GM23338 (cell line): ENCODE data around the gene EIF4E3. TPM values are rescaled to one million over a fixed set of nuclear protein-coding genes. Genes with fewer than 3 reads are reported as not detected.

Experiments
- ATAC-seq: fragments of 200-7000 bp; cut with Tn5 transposase; 3 replicates; pipeline ENCODE4 v1.9.1; 2020
- DNase-seq: peaks from one replicate; pipeline ENCODE4 v3.0.0-alpha.2; 2015; ENCODE audit warnings: low spot score
- H2AFZ ChIP-seq: fragments of 200-600 bp; sonication (generic); 2 replicates; pipeline ENCODE4 v1.8.0; 2016; ENCODE audit warnings: antibody characterized with exemption, mild to moderate bottlenecking, moderate library complexity
- H3F3A ChIP-seq: fragments of 200-600 bp; sonication (generic); replicated peaks from 2 replicates; pipeline ENCODE4 v1.8.0; 2017; ENCODE audit warnings: antibody characterized with exemption, mixed run types, low read depth
- H3K27ac ChIP-seq: fragments of 200-600 bp; sonication (generic); 2 replicates; pipeline ENCODE4 v1.6.1; 2016; ENCODE audit warnings: low read depth
- H3K27me3 ChIP-seq: fragments of 200-600 bp; sonication (generic); 2 replicates; pipeline ENCODE4 v1.8.0; 2016; ENCODE audit warnings: mild to moderate bottlenecking, mixed run types, moderate library complexity; ENCODE audit not compliant: insufficient read depth
- H3K36me3 ChIP-seq: fragments of 200-600 bp; sonication (generic); 2 replicates; pipeline ENCODE4 v1.8.0; 2016; ENCODE audit warnings: mild to moderate bottlenecking; ENCODE audit not compliant: insufficient read depth
- H3K4me1 ChIP-seq: fragments of 200-600 bp; sonication (generic); 2 replicates; pipeline ENCODE4 v1.8.0; 2016; ENCODE audit warnings: mild to moderate bottlenecking, moderate library complexity; ENCODE audit not compliant: insufficient read depth
- H3K4me2 ChIP-seq: fragments of 200-600 bp; sonication (generic); 2 replicates; pipeline ENCODE4 v1.7.1; 2017; ENCODE audit warnings: mixed run types
- H3K4me3 ChIP-seq: fragments of 200-600 bp; sonication (generic); 2 replicates; pipeline ENCODE4 v1.6.1; 2016; ENCODE audit warnings: mixed run types
- H3K79me2 ChIP-seq: fragments of 200-600 bp; sonication (generic); replicated peaks from 2 replicates; pipeline ENCODE4 v1.8.0; 2017; ENCODE audit warnings: mild to moderate bottlenecking; ENCODE audit not compliant: insufficient read depth
- H3K9me2 ChIP-seq: fragments of 200-600 bp; sonication (generic); 2 replicates; pipeline ENCODE4 v1.8.0; 2017; ENCODE audit not compliant: insufficient read depth
- H4K20me1 ChIP-seq: fragments of 200-600 bp; sonication (generic); replicated peaks from 2 replicates; pipeline ENCODE4 v1.8.0; 2017; ENCODE audit warnings: mild to moderate bottlenecking; ENCODE audit not compliant: insufficient read depth
- H3K27ac Mint-ChIP-seq: 2 replicates; pipeline ENCODE4 v1.8.0; 2020; ENCODE audit warnings: inconsistent platforms, mild to moderate bottlenecking, moderate library complexity, mixed read lengths
- H3K27me3 Mint-ChIP-seq: 3 replicates; pipeline ENCODE4 v1.8.0; 2022; ENCODE audit warnings: low read depth, mild to moderate bottlenecking, moderate library complexity, mixed read lengths, inconsistent platforms; ENCODE audit not compliant: insufficient read depth, poor library complexity
- H3K36me3 Mint-ChIP-seq: 3 replicates; pipeline ENCODE4 v1.8.0; 2021; ENCODE audit warnings: low read depth, mild to moderate bottlenecking, inconsistent platforms, moderate library complexity, mixed read lengths
- H3K4me1 Mint-ChIP-seq: 3 replicates; pipeline ENCODE4 v1.8.0; 2020; ENCODE audit warnings: mild to moderate bottlenecking, inconsistent platforms, mixed read lengths
- H3K4me3 Mint-ChIP-seq: 3 replicates; pipeline ENCODE4 v1.8.0; 2021; ENCODE audit warnings: moderate library complexity, mild to moderate bottlenecking, inconsistent platforms, mixed read lengths
- H3K9me3 Mint-ChIP-seq: 3 replicates; pipeline ENCODE4 v1.8.0; 2020; ENCODE audit warnings: moderate library complexity, mild to moderate bottlenecking, inconsistent platforms, mixed read lengths
- ETS1 ChIP-seq: IDR thresholded peaks from 2 replicates; pipeline ENCODE4 v1.6.1; 2016; ENCODE audit warnings: antibody characterized with exemption
- EZH2 ChIP-seq: fragments of 200-600 bp; sonication (generic); IDR thresholded peaks from one replicate; pipeline ENCODE4 v1.8.0; 2017; ENCODE audit warnings: antibody characterized with exemption, mild to moderate bottlenecking, low read depth; ENCODE audit not compliant: unreplicated experiment
- JUNB ChIP-seq: IDR thresholded peaks from one replicate; pipeline ENCODE4 v1.6.1; 2016; ENCODE audit warnings: antibody characterized with exemption; ENCODE audit not compliant: unreplicated experiment
- POLR2AphosphoS5 ChIP-seq: IDR thresholded peaks from 2 replicates; pipeline ENCODE4 v1.6.1; 2016; ENCODE audit warnings: antibody characterized with exemption, low read depth
- REST ChIP-seq: IDR thresholded peaks from one replicate; pipeline ENCODE4 v1.6.1; 2018; ENCODE audit warnings: antibody characterized with exemption; ENCODE audit not compliant: unreplicated experiment
- ZNF331 ChIP-seq: fragments of 250-450 bp; sonication (Bioruptor Pico); IDR thresholded peaks from 2 replicates; pipeline ENCODE4 v1.5.0; 2020; ENCODE audit warnings: low read depth, mild to moderate bottlenecking, moderate library complexity
- ZNF462 ChIP-seq: fragments of 250-450 bp; sonication (Bioruptor Pico); IDR thresholded peaks from 2 replicates; pipeline ENCODE4 v1.5.0; 2020; ENCODE audit warnings: mild to moderate bottlenecking, moderate library complexity
- polyA plus RNA-seq: library from polyadenylated mRNA; unstranded; fragments of >200 nt; fragmentation: Nextera tagmentation; extraction: Ambion mirVana; gene quantifications from 2 replicates; pipeline ENCODE4 v1.2.1, GENCODE V29; 2016
- total RNA-seq: library from RNA; depleted of rRNA; stranded (reverse); fragments of >200 nt; shearing (Covaris generic); gene quantifications from 2 replicates; pipeline ENCODE4 v1.2.3, GENCODE V29; 2014

The EIF4E3 gene
- total and polyA plus RNA-seq, 2 experiments from 2014 or later, result 6.0 to 9.7 TPM

- H3K4me3 ChIP-seq, result no peak overlapping the region
- no peak overlapping the region for H3K27ac Mint-ChIP-seq
- H3K9me2 ChIP-seq, result no peaks in the 10 kb centered on the region
Observed at GRCh38 chr3:71707595-71707994, 17.6 kb downstream of the EIF4E3 start.

GRCh38 chr3:71705681-71706080 is 19.5 kb downstream of the EIF4E3 start:
- Histone ChIP-seq H3K27me3 (no peaks in the 10 kb centered on the region), H4K20me1 (no peaks in the 10 kb centered on the region), H3K27ac (no peak overlapping the region), H3K4me1 (no peaks in the 10 kb centered on the region), H2AFZ (no peak overlapping the region), H3K36me3 (no peaks in the 10 kb centered on the region), H3K79me2 (no peaks in the 10 kb centered on the region), H3K9me2 (no peaks in the 10 kb centered on the region), H3K4me3 (no peak overlapping the region), H3K4me2 (no peak overlapping the region), H3F3A (no peaks in the 10 kb centered on the region)
- H3K4me1 Mint-ChIP-seq, result peaks cover 8% of the 10 kb centered on the region
- ATAC-seq (no peak), DNase-seq (no peak)
- no peaks in the 10 kb centered on the region for H3K9me3 Mint-ChIP-seq
- H3K4me3 Mint-ChIP-seq, result no peak overlapping the region
- H3K27me3 Mint-ChIP-seq, result peaks cover 1% of the 10 kb centered on the region
- H3K27ac Mint-ChIP-seq, result no peak overlapping the region
- H3K36me3 Mint-ChIP-seq, result no peaks in the 10 kb centered on the region
- TF ChIP-seq ZNF331 (CRISPR knock-in tag) (no peak), EZH2 (no peak), ZNF462 (CRISPR knock-in tag) (no peak)

More at GRCh38 chr3:71707595-71707994, 17.6 kb downstream of the EIF4E3 start:
- Histone ChIP-seq H3K27me3 (no peaks in the 10 kb centered on the region), H2AFZ (no peak overlapping the region), H4K20me1 (no peaks in the 10 kb centered on the region), H3K4me1 (no peaks in the 10 kb centered on the region), H3K79me2 (no peaks in the 10 kb centered on the region), H3F3A (no peaks in the 10 kb centered on the region), H3K36me3 (no peaks in the 10 kb centered on the region), H3K27ac (no peak overlapping the region), H3K4me2 (no peak overlapping the region)
- H3K4me3 Mint-ChIP-seq, result no peak overlapping the region
- H3K36me3 Mint-ChIP-seq, result no peaks in the 10 kb centered on the region
- H3K4me1 Mint-ChIP-seq, result peaks cover 8% of the 10 kb centered on the region
- DNase-seq (no peak), ATAC-seq (no peak)
- H3K27me3 Mint-ChIP-seq, result peaks cover 1% of the 10 kb centered on the region
- no peaks in the 10 kb centered on the region for H3K9me3 Mint-ChIP-seq
- TF ChIP-seq EZH2 (no peak), REST (no peak), JUNB (no peak), ETS1 (no peak), POLR2AphosphoS5 (no peak)
